OCI-LY7 (cell line): Measurements from ENCODE around the gene URM1. TPM values are rescaled to one million over a fixed set of nuclear protein-coding genes. Genes with fewer than 3 reads are reported as not detected.
"Not testable (repeated sequence)": the region's sequence is repeated elsewhere in the genome, so short reads cannot be mapped to it uniquely, and the experiment has no call there.

ENCODE experiments used
- BruUV-seq: library from RNA; stranded (reverse); fragments of 400-500 nt; replicated peaks from 2 replicates; lab custom pipeline; 2021; lab: Mats Ljungman, UMichigan
- CTCF ChIA-PET: fragments of 300-600 bp; sonication (Branson Sonifier 250); formaldehyde crosslinking; loops from one replicate; lab custom pipeline; 2022; ENCODE audit warnings: antibody characterized with exemption; ENCODE audit not compliant: unreplicated experiment; lab: Charles Lee
- POLR2A ChIA-PET: fragments of 300-600 bp; sonication (Branson Sonifier 250); formaldehyde crosslinking; loops from one replicate; lab custom pipeline; 2022; ENCODE audit warnings: antibody characterized with exemption; lab: Charles Lee
- DNase-seq: peaks from one replicate; pipeline ENCODE4 v3.0.0-alpha.2; 2015; ENCODE audit warnings: low spot score
- H2AFZ ChIP-seq: fragments of 200-600 bp; sonication (generic), shearing (Covaris generic); 2 replicates; pipeline ENCODE4 v1.6.1; 2014; ENCODE audit warnings: mild to moderate bottlenecking, antibody characterized with exemption, low read length, moderate library complexity
- H3K27ac ChIP-seq: fragments of 200-600 bp; sonication (generic); 2 replicates; pipeline ENCODE4 v1.5.1; 2014; ENCODE audit warnings: mixed run types, low read depth, mild to moderate bottlenecking, moderate library complexity, low read length, inconsistent platforms; ENCODE audit not compliant: poor library complexity, severe bottlenecking
- H3K36me3 ChIP-seq: fragments of 200-600 bp; sonication (generic); 2 replicates; pipeline ENCODE4 v1.6.1; 2014; ENCODE audit warnings: mild to moderate bottlenecking, antibody characterized with exemption, low read length, moderate library complexity, mixed read lengths; ENCODE audit not compliant: insufficient read depth
- H3K4me1 ChIP-seq: fragments of 200-600 bp; sonication (generic); 2 replicates; pipeline ENCODE4 v1.5.1; 2014; ENCODE audit warnings: mild to moderate bottlenecking, low read length; ENCODE audit not compliant: insufficient read depth, poor library complexity, severe bottlenecking
- H3K4me2 ChIP-seq: fragments of 200-600 bp; sonication (generic); 2 replicates; pipeline ENCODE4 v1.6.1; 2014; ENCODE audit warnings: mild to moderate bottlenecking, low read length
- H3K4me3 ChIP-seq: fragments of 200-600 bp; sonication (generic); 2 replicates; pipeline ENCODE4 v1.5.1; 2014; ENCODE audit warnings: mild to moderate bottlenecking, low read depth, low read length; ENCODE audit not compliant: poor library complexity, severe bottlenecking
- H3K79me2 ChIP-seq: fragments of 200-600 bp; sonication (generic); 2 replicates; pipeline ENCODE4 v1.6.1; 2016; ENCODE audit warnings: low read depth, mild to moderate bottlenecking, low read length, moderate library complexity, mixed read lengths; ENCODE audit not compliant: insufficient read depth
- H3K9me2 ChIP-seq: fragments of 200-600 bp; sonication (generic); 2 replicates; pipeline ENCODE4 v1.6.1; 2016; ENCODE audit warnings: mild to moderate bottlenecking, low read length, mixed read lengths; ENCODE audit not compliant: insufficient read depth
- H3K9me3 ChIP-seq: fragments of 200-600 bp; sonication (generic); 2 replicates; pipeline ENCODE4 v1.6.1; 2014; ENCODE audit warnings: mild to moderate bottlenecking, mixed run types, low read length, mixed read lengths
- H4K20me1 ChIP-seq: fragments of 200-600 bp; sonication (generic); 2 replicates; pipeline ENCODE4 v1.6.1; 2014; ENCODE audit warnings: mild to moderate bottlenecking, antibody characterized with exemption, low read length, moderate library complexity, mixed read lengths; ENCODE audit not compliant: insufficient read depth
- CTCF ChIP-seq: fragments of 200-600 bp; sonication (generic); conservative IDR thresholded peaks from 2 replicates; pipeline ENCODE4 v1.5.1; 2014; ENCODE audit warnings: mild to moderate bottlenecking, antibody characterized with exemption, low read length, moderate library complexity, mixed read lengths
- EZH2phosphoT487 ChIP-seq: fragments of 200-600 bp; sonication (generic); IDR thresholded peaks from 2 replicates; pipeline ENCODE4 v1.6.1; 2018; ENCODE audit warnings: low read depth, borderline replicate concordance, mild to moderate bottlenecking, mixed run types, antibody characterized with exemption, low read length, moderate library complexity, mixed read lengths
- intact Hi-C: fragments of 100-400 bp; cut with micrococcal nuclease; formaldehyde crosslinking; loops from one replicate; pipeline ENCODE4 v1.10.0; 2022; ENCODE audit not compliant: unreplicated experiment
- total RNA-seq, 2 experiments: library from RNA; depleted of rRNA in 1 of 2; stranded (reverse); fragments of >200 nt in 1 of 2; shearing (Covaris generic) in 1 of 2; gene quantifications; 2 replicates each; pipeline ENCODE4 v1.2.3, GENCODE V29; 2014 to 2022

URM1 gene
- total RNA-seq, 2 experiments from 2014 or later = 58.5 to 60.8 TPM

GRCh38 chr9:128337936-128338335 is 33.2 kb upstream of the URM1 start:
- Histone ChIP-seq H3K9me2 (no peaks in the 10 kb centered on the region), H4K20me1 (no peaks in the 10 kb centered on the region), H3K4me1 (peaks cover 5% of the 10 kb centered on the region), H3K4me3 (no peak overlapping the region), H3K36me3 (peaks cover 4% of the 10 kb centered on the region; the same call in 1 of the 2 replicates), H2AFZ (no peak overlapping the region), H3K9me3 (no peaks in the 10 kb centered on the region), H3K79me2 (no peaks in the 10 kb centered on the region), H3K4me2 (no peak overlapping the region), H3K27ac (no peak overlapping the region)
- TF ChIP-seq EZH2phosphoT487 (no peak), CTCF (no peak)
- no peak for DNase-seq
- intact Hi-C loops = no loop called here
- CTCF ChIA-PET = no interaction called here
- BruUV-seq = no TSS peak
- POLR2A ChIA-PET = interaction anchor here (0.7 to 1.5 kb wide), 2 partner anchors 16 to 358 kb away, joined by 3 to 7 read pairs; no protein-coding TSS in a partner anchor

- BruUV-seq, DNase-seq, H3K4me3 ChIP-seq, H3K79me2 ChIP-seq, H3K9me2 ChIP-seq, H3K27ac ChIP-seq, H4K20me1 ChIP-seq, CTCF ChIA-PET, H2AFZ ChIP-seq, H3K9me3 ChIP-seq, H3K4me2 ChIP-seq, H3K4me1 ChIP-seq, intact Hi-C loops: not testable (repeated sequence)
- peaks cover 14% of the 10 kb centered on the region for H3K36me3 ChIP-seq
- POLR2A ChIA-PET = interaction anchor here (0.5 to 0.7 kb wide), 5 partner anchors 22 to 271 kb away, joined by 3 to 5 read pairs (median 3); no protein-coding TSS in a partner anchor
Observed at GRCh38 chr9:128338852-128339614, 32.1 kb upstream of the URM1 start.

- TF ChIP-seq CTCF = no peak
- TF ChIP-seq EZH2phosphoT487 = no peak
- no peaks in the 10 kb centered on the region for H3K9me2 ChIP-seq
- peaks cover 22% of the 10 kb centered on the region for H3K36me3 ChIP-seq
- peaks cover 5% of the 10 kb centered on the region for H3K4me1 ChIP-seq
- H3K4me3 ChIP-seq = peak within 1 kb of the TSS; percentile 82
- peak within 1 kb of the TSS; percentile 79 for H2AFZ ChIP-seq
- peak within 1 kb of the TSS; percentile 18 for H3K27ac ChIP-seq
- H3K9me3 ChIP-seq = no peaks in the 10 kb centered on the region
- BruUV-seq = no TSS peak
- DNase-seq = peak; percentile 88
- H3K79me2 ChIP-seq = no peaks in the 10 kb centered on the region
- intact Hi-C loops = loop anchor here (1.0 to 5.0 kb wide), 3 partner anchors 18 to 138 kb away; partner anchors contain the start of genes COQ4, DNM1, TRUB2 and URM1
- ChIA-PET POLR2A (no interaction called here), CTCF (no interaction called here)
- H3K4me2 ChIP-seq = peak within 1 kb of the TSS; percentile 92
- H4K20me1 ChIP-seq = no peaks in the 10 kb centered on the region
Observed at GRCh38 chr9:128339761-128340690, 31.1 kb upstream of the URM1 start, which contains the start of gene SLC27A4. TSS of gene SLC27A4 (plus strand) at chr9:128340527. CDS start at chr9:128343133, 2,606 bp downstream.
